Stimulated activated naive CD4-positive, alpha-beta T cell (primary cell): ENCODE measurements around the gene HOXB2.

Experiments
- DNase-seq, 6 experiments: peaks; one replicate each; lab custom pipeline; 2025; lab: John Stamatoyannopoulos, UW

Gene HOXB2

GRCh38 chr17:48552466-48553189 is 7.7 kb upstream of the HOXB2 start:
- DNase-seq = no peak

DNA sequence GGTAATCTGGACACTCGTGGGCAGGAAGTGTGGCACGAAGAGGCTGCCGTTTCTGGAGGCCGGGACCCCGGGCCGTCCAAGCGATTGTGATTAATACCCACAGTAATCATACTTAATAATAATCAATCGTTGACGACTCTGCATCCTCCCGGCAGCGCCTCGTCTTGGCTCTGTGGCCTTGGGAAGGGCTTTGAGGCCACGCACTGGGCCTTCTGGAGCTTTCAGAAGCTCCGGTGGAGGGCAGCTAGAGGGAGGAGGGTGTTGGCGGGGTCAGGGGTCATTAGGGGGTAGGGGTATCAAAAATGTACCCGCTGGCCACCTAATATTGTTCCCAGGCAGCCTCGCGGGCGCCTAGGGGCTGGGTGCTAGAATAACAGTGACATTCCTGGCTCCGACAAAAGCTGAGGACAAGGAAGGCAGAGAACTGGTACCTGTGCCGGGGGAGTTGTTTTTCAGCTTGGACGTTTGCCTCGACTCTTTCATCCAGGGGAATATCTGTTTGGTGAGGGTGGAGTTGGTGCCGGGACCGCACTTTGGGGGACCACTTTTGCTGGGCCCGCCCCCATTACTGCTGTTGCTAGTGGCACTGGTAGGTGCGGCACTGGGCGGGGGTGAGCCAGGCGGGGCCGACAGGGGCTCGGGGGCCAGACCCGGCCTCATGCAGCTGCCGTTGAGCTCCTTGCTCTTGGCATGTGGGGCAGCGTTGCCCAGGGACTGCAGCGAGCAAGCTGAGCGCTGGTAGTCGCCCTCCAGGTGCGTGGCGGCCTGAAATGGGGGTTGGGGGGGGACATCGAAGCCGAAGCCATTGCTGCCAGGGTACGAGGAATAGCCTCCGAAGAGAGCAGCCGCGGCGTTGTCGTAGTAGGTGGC is 6.9 kb upstream of the HOXB2 start:
- DNase-seq = no peak

- DNase-seq = no peak
Observed at GRCh38 chr17:48551214-48551555, 6.3 kb upstream of the HOXB2 start.

GRCh38 chr17:48550502-48551213 is 5.7 kb upstream of the HOXB2 start:
- DNase-seq = no peak

GRCh38 chr17:48549914-48550501 is 5.1 kb upstream of the HOXB2 start:
- no peak for DNase-seq

GRCh38 chr17:48549281-48549630 is 4.3 kb upstream of the HOXB2 start:
- no peak for DNase-seq

DNA sequence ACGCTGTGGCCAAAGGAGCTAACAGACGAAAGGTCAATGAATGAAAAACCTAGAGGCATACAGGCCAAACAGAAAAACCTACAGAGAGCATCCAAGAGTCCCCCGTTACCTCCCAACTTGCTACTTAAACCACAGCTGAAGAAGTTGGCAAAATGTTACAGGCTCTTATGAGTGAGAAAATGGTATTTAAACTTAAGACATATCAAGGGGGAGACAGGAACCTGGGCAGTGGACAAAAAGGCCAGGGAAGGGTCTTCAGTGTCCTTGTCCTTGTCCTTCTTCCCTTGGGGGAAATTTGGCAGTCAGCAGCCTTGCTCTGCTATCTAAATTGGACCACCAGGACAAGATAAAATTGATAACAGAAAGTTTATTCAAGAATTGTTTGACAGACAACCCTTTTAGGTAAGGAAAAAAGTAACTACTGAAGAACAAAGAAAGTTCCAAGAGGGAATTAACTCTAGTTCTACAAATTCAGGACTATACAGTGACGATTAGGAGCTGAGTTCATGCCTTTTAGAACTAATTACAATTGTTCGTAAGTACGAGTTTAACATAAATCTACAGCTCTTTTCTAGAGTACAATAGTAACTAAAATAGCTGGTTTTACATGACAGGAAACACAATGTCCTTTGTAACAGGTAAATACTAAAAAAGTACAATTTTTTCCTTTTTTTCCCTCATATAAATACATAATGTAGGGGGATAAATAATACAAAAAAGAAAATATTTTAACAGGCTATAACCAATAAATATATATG is 3.8 kb upstream of the HOXB2 start:
- peak in 1 of 6 experiments; percentile 39 for DNase-seq

DNA sequence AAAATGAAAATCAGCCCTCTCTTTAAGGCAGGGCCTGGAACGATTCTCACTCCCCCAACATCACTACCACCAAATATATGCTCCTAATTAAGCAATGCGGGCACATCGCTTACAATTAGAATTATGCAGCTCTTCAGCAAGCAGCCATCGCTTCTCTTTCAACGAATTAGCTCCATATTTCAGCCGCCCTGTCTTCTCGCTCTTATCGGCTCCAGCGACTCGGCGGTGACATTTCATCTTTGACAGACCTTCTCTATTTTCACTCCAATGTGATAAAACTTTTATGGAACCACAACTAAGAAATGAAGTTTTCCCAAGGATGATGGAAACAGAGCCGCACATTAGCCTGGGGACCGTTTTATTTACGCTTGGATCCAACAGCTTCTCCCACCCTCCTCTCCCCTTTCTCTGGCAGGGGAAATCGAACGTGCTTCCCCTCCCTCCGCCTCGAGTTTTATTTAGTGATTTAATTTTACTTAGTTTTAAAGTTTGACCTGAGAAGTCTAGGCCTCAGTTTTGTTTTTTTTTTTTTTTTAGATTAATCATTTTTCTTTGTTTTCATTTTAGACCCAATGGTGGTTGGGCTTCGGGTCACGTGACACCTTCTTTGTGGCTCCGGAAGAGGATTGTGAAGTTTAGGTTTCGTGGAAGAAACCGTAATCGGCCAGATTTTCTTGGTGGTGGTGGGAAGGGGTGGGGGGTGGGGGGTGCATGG is 3.1 kb upstream of the HOXB2 start:
- peak; percentile 24 to 56 (median 42) for DNase-seq

DNA sequence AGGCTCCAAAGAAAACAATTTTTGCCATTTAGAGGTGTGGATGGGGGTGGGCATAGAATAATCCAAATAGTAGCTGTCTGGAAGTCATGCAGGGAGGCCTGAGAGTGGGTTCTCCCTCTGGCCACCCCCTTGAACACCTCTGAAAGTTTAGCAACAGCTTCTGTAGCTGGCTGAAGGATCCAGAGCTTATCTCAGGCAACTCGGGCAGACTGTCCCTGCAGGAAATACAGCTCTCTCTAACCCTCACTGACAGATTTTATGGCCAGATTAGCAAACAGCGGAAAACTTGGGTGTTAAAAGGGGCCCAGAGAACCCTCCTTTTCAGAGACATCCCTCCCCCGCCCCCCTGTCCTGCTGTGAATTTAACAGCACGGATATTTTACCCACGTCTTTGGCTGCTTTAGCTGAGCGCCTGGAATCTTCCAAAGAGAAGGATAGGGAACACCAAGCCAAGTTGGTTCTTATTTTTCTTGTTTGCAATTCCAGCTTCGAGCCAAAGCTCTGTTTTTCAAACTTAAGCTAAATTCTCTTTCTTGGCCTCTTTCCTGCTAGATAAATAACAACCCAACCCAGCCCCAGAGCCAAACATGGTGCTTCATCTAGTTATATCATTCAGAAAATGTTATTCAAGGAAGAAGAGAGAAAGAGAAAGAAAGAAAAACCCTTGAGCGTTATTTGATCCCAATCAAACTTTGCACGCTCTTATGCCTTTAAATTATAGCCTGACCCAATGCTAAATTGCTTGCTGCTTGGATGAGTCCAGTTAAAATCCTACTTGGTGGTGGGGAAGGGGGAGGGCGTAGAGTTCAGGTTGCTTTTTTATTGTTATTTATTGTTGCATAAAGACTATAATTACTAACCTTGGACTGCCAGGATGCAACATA is 2.3 kb upstream of the HOXB2 start:
- peak in 1 of 6 experiments; percentile 13 for DNase-seq

- DNase-seq = no peak
Observed at GRCh38 chr17:48546137-48546923, 1.4 kb upstream of the HOXB2 start.

- no peak for DNase-seq
Observed at GRCh38 chr17:48545539-48545938, 630 bp upstream of the HOXB2 start.

DNA sequence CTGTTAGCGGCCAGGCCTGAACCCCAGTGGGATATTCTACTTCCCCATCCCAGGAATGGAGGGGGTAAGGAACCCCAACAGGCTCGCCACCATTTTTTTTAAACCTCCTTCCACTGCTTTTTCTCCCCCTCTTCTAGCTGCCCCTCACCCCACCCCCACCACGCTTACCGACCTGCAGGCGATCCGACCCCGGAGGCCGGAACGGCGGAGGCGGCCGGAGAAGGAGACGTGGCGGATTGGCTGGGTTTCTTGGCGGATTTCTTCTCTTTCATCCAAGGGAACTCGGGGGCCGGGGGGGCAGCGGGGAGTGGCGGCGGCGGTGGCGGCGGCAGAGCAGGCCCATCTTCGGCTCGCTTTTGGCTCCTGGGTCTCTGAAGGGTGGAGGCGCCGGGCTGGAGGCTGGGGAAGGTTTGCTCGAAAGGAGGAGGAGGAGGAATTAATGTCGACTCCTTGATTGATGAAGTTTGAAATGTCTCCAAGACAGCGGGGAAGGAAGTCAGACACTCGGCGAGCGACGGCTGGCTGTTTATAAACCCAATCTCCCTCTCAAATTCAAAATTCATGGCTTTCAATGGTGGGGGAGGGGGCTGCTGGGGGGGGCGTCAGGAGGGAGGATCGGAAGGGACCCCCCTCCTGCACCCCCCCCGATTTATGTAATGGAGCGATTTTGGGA is 424 bp downstream of the HOXB2 start:
- DNase-seq = peak in 5 of 6 experiments; percentile 19 to 57 (median 41)

GRCh38 chr17:48543854-48544348 is 1.0 kb downstream of the HOXB2 start:
- DNase-seq = peak in 3 of 6 experiments; percentile 47 to 57 (median 56)

- peak in 5 of 6 experiments; percentile 38 to 74 (median 61) for DNase-seq
Observed at GRCh38 chr17:48543107-48543853, 1.6 kb downstream of the HOXB2 start.

DNA sequence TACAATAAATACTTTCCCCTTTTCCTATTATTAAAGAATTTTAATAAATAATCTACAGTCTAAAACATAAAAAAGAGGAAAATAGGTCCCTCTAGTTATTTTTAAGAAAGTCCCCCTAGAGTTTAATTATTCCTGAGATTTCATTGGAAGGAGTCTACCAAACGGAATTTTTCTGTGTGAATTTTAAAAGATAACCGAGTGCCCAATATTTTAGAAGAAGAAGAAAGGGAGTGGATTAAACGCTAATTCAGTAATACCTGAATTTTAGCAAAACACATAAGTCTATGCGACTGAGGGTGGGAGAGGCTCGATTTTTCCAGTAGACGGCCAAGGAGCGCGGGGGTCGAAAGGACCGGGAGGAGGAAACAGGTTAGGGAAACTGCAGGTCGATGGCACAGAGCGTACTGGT is 2.2 kb downstream of the HOXB2 start:
- no peak for DNase-seq

GRCh38 chr17:48542114-48542656 is 2.7 kb downstream of the HOXB2 start:
- DNase-seq = peak in 3 of 6 experiments; percentile 45 to 57 (median 53)

DNA sequence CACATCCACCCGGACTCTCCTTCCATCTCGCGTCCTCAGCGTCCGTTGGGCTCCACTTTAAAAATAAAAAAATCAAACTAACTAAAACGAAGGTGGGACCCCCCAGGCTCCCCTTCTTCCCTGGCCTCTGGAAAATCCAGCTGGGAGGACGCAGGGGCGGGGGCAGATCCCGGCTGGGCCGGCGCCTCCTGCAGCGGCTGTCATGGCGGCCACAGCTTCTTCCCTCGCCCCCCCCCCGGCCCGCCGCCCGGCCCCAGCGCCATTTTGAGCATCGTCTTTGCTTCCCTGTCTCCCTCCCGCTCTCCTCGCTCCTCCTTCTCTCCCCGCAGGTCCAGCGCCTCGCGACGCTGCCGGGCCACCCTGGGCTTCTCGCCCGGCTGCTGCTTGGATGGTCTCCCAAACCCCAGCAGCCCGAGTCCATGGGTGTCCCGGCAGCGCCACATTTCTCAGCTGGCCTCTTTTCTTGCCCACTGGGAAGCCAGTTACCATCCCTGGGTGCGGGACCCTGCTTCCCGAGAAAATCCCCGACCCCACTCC is 3.3 kb downstream of the HOXB2 start:
- peak in 4 of 6 experiments; percentile 41 to 57 (median 56) for DNase-seq
